K562 (cell line): ENCODE results near the gene SIGLEC5. TPM values are rescaled to one million over a fixed set of nuclear protein-coding genes. Genes with fewer than 3 reads are reported as not detected.

Experiments
- CBX5 ChIP-seq: IDR thresholded peaks from 2 replicates; pipeline ENCODE4 v1.6.1; 2014; ENCODE audit warnings: low read depth, borderline replicate concordance
- CEBPG ChIP-seq, 3 experiments: fragments of 200-800 bp in 1 of 3; sonication (Bioruptor generic) in 1 of 3; sonication (generic) in 1 of 3; formaldehyde crosslinking in 1 of 3; IDR thresholded peaks in 2 of 3; conservative IDR thresholded peaks in 1 of 3; 2 replicates each; pipeline versions ENCODE4 v1.6.1 to v1.8.0; 2016 to 2022; ENCODE audit warnings: missing compliant biosample characterization in 2 of 3, missing genetic modification characterization in 2 of 3, mild to moderate bottlenecking in 1 of 3, missing genetic modification reagents in 1 of 3
- CHD1 ChIP-seq: fragments of 200-600 bp; sonication (generic); IDR thresholded peaks from one replicate; pipeline ENCODE4 v1.6.1; 2012; ENCODE audit warnings: mild to moderate bottlenecking, moderate library complexity, low read length, inconsistent platforms
- CREB5 ChIP-seq: fragments of 250-450 bp; sonication (Bioruptor Pico); IDR thresholded peaks from 2 replicates; pipeline ENCODE4 v1.5.0; 2020; ENCODE audit warnings: mild to moderate bottlenecking
- ESRRB ChIP-seq: fragments of 250-450 bp; sonication (Bioruptor Pico); IDR thresholded peaks from 2 replicates; pipeline ENCODE4 v1.5.0; 2020; ENCODE audit warnings: mild to moderate bottlenecking, moderate library complexity, borderline replicate concordance
- GATAD2B ChIP-seq: fragments of 450-650 bp; IDR thresholded peaks from 2 replicates; pipeline ENCODE4 v1.6.1; 2017; ENCODE audit warnings: mild to moderate bottlenecking, borderline replicate concordance
- HOXB6 ChIP-seq: fragments of 250-450 bp; sonication (Bioruptor Pico); IDR thresholded peaks from 2 replicates; pipeline ENCODE4 v1.5.1; 2022; ENCODE audit warnings: mild to moderate bottlenecking, borderline replicate concordance
- KLF10 ChIP-seq: fragments of 250-450 bp; sonication (Bioruptor Pico); IDR thresholded peaks from 2 replicates; pipeline ENCODE4 v1.6.1; 2021; ENCODE audit warnings: matching md5 sums
- LCOR ChIP-seq: sonication (generic); formaldehyde crosslinking; IDR thresholded peaks from 2 replicates; pipeline ENCODE4 v1.8.0; 2022; ENCODE audit warnings: mild to moderate bottlenecking, missing genetic modification reagents
- MCM3 ChIP-seq: fragments of 450-650 bp; IDR thresholded peaks from 2 replicates; pipeline ENCODE4 v1.6.1; 2016
- NR1H2 ChIP-seq: sonication (generic); formaldehyde crosslinking; IDR thresholded peaks from 2 replicates; pipeline ENCODE4 v1.4.0; 2020; ENCODE audit warnings: mild to moderate bottlenecking, missing genetic modification reagents
- RBM14 ChIP-seq: fragments of 200-400 bp; formaldehyde crosslinking; IDR thresholded peaks from 2 replicates; pipeline ENCODE4 v1.6.1; 2018; ENCODE audit warnings: low read depth, mild to moderate bottlenecking, low read length, moderate library complexity, borderline replicate concordance; ENCODE audit not compliant: insufficient read depth
- TEAD4 ChIP-seq, 2 experiments: sonication (generic) in 1 of 2; formaldehyde crosslinking in 1 of 2; IDR thresholded peaks; 2 replicates each; pipeline versions ENCODE4 v1.6.1 to v1.8.0; 2012 to 2022; ENCODE audit warnings: borderline replicate concordance in 1 of 2, inconsistent platforms in 1 of 2, low read length in 1 of 2, mild to moderate bottlenecking in 1 of 2, missing genetic modification reagents in 1 of 2
- TFAP4 ChIP-seq: sonication (generic); formaldehyde crosslinking; IDR thresholded peaks from 2 replicates; pipeline ENCODE4 v1.8.0; 2022; ENCODE audit warnings: missing genetic modification reagents, mild to moderate bottlenecking, moderate library complexity, borderline replicate concordance
- ZFP30 ChIP-seq: fragments of 250-450 bp; sonication (Bioruptor Pico); IDR thresholded peaks from 2 replicates; pipeline ENCODE4 v1.8.0; 2022; ENCODE audit warnings: moderate library complexity, mild to moderate bottlenecking, inconsistent platforms, borderline replicate concordance
- ZKSCAN3 ChIP-seq: fragments of 250-450 bp; sonication (Bioruptor Pico); IDR thresholded peaks from 2 replicates; pipeline ENCODE4 v1.4.0; 2020
- ZNF140 ChIP-seq: fragments of 250-450 bp; sonication (Bioruptor Pico); IDR thresholded peaks from 2 replicates; pipeline ENCODE4 v1.8.0; 2021; ENCODE audit warnings: moderate library complexity, mild to moderate bottlenecking, inconsistent platforms
- ZNF174 ChIP-seq: fragments of 250-450 bp; sonication (Bioruptor Pico); IDR thresholded peaks from 2 replicates; pipeline ENCODE4 v1.4.0; 2020; ENCODE audit warnings: mild to moderate bottlenecking
- ZNF512 ChIP-seq: IDR thresholded peaks from 2 replicates; pipeline ENCODE4 v1.6.1; 2016; ENCODE audit warnings: missing genetic modification characterization, missing compliant biosample characterization
- ZNF717 ChIP-seq: fragments of 250-450 bp; sonication (Bioruptor Pico); IDR thresholded peaks from 2 replicates; pipeline ENCODE4 v1.5.0; 2021
- ZNF77 ChIP-seq: fragments of 250-450 bp; sonication (Bioruptor Pico); IDR thresholded peaks from 2 replicates; pipeline ENCODE4 v1.5.0; 2020
- ZNF780A ChIP-seq: fragments of 250-450 bp; sonication (Bioruptor Pico); IDR thresholded peaks from 2 replicates; pipeline ENCODE4 v1.5.0; 2021; ENCODE audit warnings: mild to moderate bottlenecking
- polyA plus RNA-seq, 8 experiments: library from polyadenylated mRNA; depleted of rRNA in 4 of 8; stranded (reverse) in 5 of 8; unstranded in 3 of 8; fragments of >200 nt; fragmentation: Nextera tagmentation in 2 of 8; fragmentation: Illumina TruSeq in 1 of 8; extraction: Ambion mirVana in 2 of 8; extraction: Trizol in 1 of 8; gene quantifications; 2 replicates each; pipeline versions ENCODE4 v1.2.1 to v1.2.3, GENCODE V29; 2011 to 2014; ENCODE audit warnings: inconsistent platforms in 1 of 8, missing spikeins in 1 of 8
- total RNA-seq, 7 experiments: library from RNA; depleted of rRNA in 6 of 7; stranded (reverse); fragments of >200 nt in 6 of 7; fragmentation: Illumina TruSeq in 2 of 7; extraction: Trizol in 2 of 7; gene quantifications; 2 replicates each; pipeline versions ENCODE4 v1.2.1 to v1.2.3, GENCODE V29; 2011 to 2021; ENCODE audit warnings: low replicate concordance in 1 of 7
- TF ChIP-seq, protein P1 (sequence below): sonication (generic); formaldehyde crosslinking; IDR thresholded peaks from 2 replicates; pipeline ENCODE4 v1.8.0; 2022; ENCODE audit warnings: mild to moderate bottlenecking, missing genetic modification reagents

The SIGLEC5 gene
- total and polyA plus RNA-seq, 9 of the 15 experiments (the other 6 are each of a cell fraction or from before 2014, with no cell fraction given) = 0.14 TPM; not detected in 8

GRCh38 chr19:51593969-51594773, 36.0 kb downstream of the SIGLEC5 start (continued):
- TF ChIP-seq ZNF174 (no peak), LCOR (CRISPR knock-in tag) (0 out of 2 replicates have a peak, but pooled peaks have one; percentile 32), ZNF780A (no peak), HOXB6 (no peak), ZNF140 (CRISPR knock-in tag) (no peak), RBM14 (no peak), MCM3 (no peak), ZNF512 (tag) (peak; percentile 41; the same call in 1 of the 2 replicates), CBX5 (no peak), CEBPG (CRISPR knock-in tag; IDR thresholded peaks at IDR 0.05) (no peak; the same call in 1 of the 2 replicates), CEBPG (tag; conservative IDR thresholded peaks at IDR 0.05 in 1 of 2, IDR thresholded peaks at IDR 0.05 in 1 of 2) (no peak), ZKSCAN3 (CRISPR knock-in tag) (no peak), TFAP4 (CRISPR knock-in tag) (peak; percentile 93), CHD1 (no peak), NR1H2 (no peak), GATAD2B (no peak), ZNF717 (CRISPR knock-in tag) (no peak), TEAD4 (IDR thresholded peaks at IDR 0.05; ENCODE audit: low read length) (0 out of 2 replicates have a peak, but pooled peaks have one; percentile 11), TEAD4 (CRISPR knock-in tag; IDR thresholded peaks at IDR 0.05; ENCODE audit: borderline replicate concordance) (no peak), KLF10 (CRISPR knock-in tag) (no peak), ZFP30 (CRISPR knock-in tag) (no peak), ESRRB (CRISPR knock-in tag) (no peak), ZNF77 (CRISPR knock-in tag) (no peak), CREB5 (CRISPR knock-in tag) (no peak)
- TF ChIP-seq, protein P1, sequence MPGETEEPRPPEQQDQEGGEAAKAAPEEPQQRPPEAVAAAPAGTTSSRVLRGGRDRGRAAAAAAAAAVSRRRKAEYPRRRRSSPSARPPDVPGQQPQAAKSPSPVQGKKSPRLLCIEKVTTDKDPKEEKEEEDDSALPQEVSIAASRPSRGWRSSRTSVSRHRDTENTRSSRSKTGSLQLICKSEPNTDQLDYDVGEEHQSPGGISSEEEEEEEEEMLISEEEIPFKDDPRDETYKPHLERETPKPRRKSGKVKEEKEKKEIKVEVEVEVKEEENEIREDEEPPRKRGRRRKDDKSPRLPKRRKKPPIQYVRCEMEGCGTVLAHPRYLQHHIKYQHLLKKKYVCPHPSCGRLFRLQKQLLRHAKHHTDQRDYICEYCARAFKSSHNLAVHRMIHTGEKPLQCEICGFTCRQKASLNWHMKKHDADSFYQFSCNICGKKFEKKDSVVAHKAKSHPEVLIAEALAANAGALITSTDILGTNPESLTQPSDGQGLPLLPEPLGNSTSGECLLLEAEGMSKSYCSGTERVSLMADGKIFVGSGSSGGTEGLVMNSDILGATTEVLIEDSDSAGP (CRISPR knock-in tag) = no peak
